ENCODE data around the gene NEIL3. TPM values are rescaled to one million over a fixed set of nuclear protein-coding genes. Genes with fewer than 3 reads are reported as not detected.
A peak's percentile ranks its signal among the peaks of the same experiment; 100 is the strongest.

The NEIL3 gene
- total RNA-seq, 2 experiments from 2014 or later, result 33.7 to 35.2 TPM

DNA sequence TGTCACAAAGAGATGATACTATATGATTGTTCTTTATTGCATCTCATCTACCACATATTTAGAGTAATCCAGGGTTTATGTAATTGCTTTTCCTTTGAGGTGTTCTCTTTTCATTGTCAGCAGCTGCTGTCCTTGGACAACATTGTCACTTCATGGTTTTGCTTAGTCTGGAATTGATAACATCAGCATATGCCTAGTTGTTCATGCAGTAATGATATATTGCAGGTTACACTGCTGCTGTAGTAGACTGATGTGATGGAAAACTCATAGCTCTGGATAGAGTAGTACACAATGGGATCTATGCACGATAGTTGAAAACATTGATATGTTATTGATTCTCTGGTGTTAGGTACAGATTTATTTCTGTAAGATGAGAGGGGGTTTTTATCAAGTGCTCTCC is 13.7 kb downstream of the NEIL3 start:
- no peaks in the 10 kb centered on the region for H3K27me3 Mint-ChIP-seq (ENCODE audit: low read depth)
- POLR2A ChIA-PET, result interaction anchor here (3.0 kb wide), 1 partner anchor 14 kb away, joined by 9 read pairs; the partner anchor contains the start of gene NEIL3
- H3K9me3 Mint-ChIP-seq (ENCODE audit: insufficient read depth), result peaks cover 7% of the 10 kb centered on the region
- peaks cover 87% of the 10 kb centered on the region for H3K36me3 Mint-ChIP-seq (ENCODE audit: low read depth)
- ATAC-seq, result no peak
- H3K4me1 Mint-ChIP-seq (ENCODE audit: low read depth), result peaks cover 57% of the 10 kb centered on the region
- CTCF ChIA-PET, result interaction anchor here (1.1 to 1.6 kb wide), 2 partner anchors 11 to 73 kb away, joined by 3 to 7 read pairs; no protein-coding TSS in a partner anchor
- H3K4me3 Mint-ChIP-seq, result no peak overlapping the region
- no peak overlapping the region for H3K27ac Mint-ChIP-seq
- no peak for DNase-seq

- Mint-ChIP-seq H3K36me3 (ENCODE audit: low read depth) (peaks cover 67% of the 10 kb centered on the region), H3K27ac (no peak overlapping the region), H3K4me3 (no peak overlapping the region), H3K27me3 (ENCODE audit: low read depth) (no peaks in the 10 kb centered on the region), H3K4me1 (ENCODE audit: low read depth) (peaks cover 24% of the 10 kb centered on the region), H3K9me3 (ENCODE audit: insufficient read depth) (peaks cover 27% of the 10 kb centered on the region)
- no peak for DNase-seq
- ATAC-seq, result no peak
- ChIA-PET POLR2A (no interaction called here), CTCF (interaction anchor here (1.2 kb wide), 1 partner anchor 82 kb away, joined by 4 read pairs; no protein-coding TSS in a partner anchor)
Measured at GRCh38 chr4:177332119-177332518, 22.4 kb downstream of the NEIL3 start.

DNA sequence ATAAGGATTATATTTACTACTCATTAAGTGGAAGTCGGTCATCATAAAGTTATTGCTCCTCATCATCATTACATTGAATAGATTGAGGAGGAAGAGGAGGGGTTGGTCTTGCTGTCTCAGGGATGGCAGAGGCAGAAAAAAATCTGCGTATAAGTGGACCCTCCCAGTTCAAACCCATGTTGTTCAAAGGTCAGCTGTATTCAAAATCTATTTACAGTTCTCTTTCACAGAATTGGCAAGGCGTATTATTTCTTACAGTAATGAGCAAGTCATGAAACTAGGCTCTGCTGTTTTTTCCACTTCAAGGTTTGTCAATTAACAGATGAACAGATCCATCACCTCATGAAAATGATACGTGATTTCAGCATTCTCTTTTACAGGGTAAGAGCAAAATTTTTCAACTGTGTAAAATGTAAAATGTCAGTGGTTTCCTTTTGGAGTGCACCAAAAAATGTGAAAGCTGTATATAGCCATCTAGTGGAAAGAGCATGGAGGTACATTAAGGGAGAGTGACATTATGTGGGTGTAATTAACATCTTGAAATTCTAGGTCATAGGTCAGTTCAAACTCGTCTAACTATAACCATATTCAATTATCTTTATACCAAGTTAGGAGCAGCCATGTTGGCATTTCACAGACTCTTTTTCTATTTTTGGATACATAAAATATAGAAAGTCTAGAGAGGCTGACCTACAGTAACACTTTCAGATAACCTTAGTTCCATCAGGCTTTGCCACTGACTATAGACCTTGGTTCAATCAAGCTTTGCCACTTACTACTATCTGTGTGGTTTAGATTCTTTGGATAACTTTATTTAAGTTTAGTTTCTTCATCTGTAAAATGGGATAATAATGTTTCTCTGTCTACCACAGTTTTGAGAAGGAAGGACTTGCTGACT is 30.1 kb downstream of the NEIL3 start:
- ATAC-seq (peak; percentile 84), DNase-seq (no peak)
- H3K4me3 Mint-ChIP-seq, result no peak overlapping the region
- H3K9me3 Mint-ChIP-seq (ENCODE audit: insufficient read depth), result no peaks in the 10 kb centered on the region
- CTCF ChIA-PET, result interaction anchor here (0.7 to 8.4 kb wide), 12 partner anchors 9 to 210 kb away, joined by 3 to 110 read pairs (median 4); no protein-coding TSS in a partner anchor
- POLR2A ChIA-PET, result no interaction called here
- H3K27me3 Mint-ChIP-seq (ENCODE audit: low read depth), result no peaks in the 10 kb centered on the region
- peaks cover 4% of the 10 kb centered on the region for H3K4me1 Mint-ChIP-seq (ENCODE audit: low read depth)
- H3K36me3 Mint-ChIP-seq (ENCODE audit: low read depth), result peaks cover 57% of the 10 kb centered on the region
- no peak overlapping the region for H3K27ac Mint-ChIP-seq

DNA sequence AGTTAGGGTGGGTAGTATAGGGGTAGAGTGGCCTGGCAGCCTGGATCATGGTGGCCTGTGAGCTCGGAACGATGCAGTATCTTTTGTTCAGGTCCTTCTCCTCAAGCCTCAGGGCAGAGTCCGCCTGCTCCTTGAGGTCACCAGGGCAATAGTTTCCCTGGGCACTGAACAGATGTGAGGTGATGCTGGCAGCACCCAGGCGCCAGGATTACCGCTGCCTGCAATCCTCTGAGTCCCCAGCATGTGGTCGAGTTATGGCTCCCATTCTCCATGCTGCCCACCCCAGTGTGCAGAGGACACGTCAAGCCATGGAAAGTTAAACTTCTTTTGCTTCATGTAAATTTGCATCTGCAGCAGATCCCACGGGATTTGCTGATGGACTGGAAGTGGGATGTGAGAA is 38.7 kb downstream of the NEIL3 start:
- no peak overlapping the region for H3K27ac Mint-ChIP-seq
- DNase-seq, result no peak
- peaks cover 3% of the 10 kb centered on the region for H3K4me1 Mint-ChIP-seq (ENCODE audit: low read depth)
- CTCF ChIA-PET, result interaction anchor here (1.6 kb wide), 1 partner anchor 15 kb away, joined by 3 read pairs; no protein-coding TSS in a partner anchor
- no peaks in the 10 kb centered on the region for H3K27me3 Mint-ChIP-seq (ENCODE audit: low read depth)
- H3K36me3 Mint-ChIP-seq (ENCODE audit: low read depth), result peaks cover 62% of the 10 kb centered on the region
- no peak overlapping the region for H3K4me3 Mint-ChIP-seq
- no peaks in the 10 kb centered on the region for H3K9me3 Mint-ChIP-seq (ENCODE audit: insufficient read depth)
- no peak for ATAC-seq
- POLR2A ChIA-PET, result interaction anchor here (0.9 kb wide), 1 partner anchor 38 kb away, joined by 4 read pairs; the partner anchor contains the start of gene NEIL3

DNA sequence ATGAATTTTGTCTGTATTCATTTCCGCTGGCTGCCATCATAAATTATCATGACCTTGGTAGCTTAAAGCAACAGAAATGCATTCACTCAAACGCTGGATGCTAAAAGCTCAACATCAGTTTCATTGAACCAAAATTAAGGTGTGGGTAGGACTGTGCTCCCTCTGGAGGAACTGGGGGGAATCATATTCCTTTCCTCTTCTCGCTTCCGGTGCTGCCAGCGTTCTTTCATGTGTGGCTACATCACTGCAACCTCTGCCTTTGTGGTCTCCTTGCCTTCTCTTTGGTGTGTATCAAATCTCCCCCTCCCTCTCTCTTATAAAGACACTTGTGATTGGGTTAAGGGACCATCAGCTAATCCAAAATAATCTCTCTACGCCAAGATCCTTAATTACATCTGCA is 39.5 kb downstream of the NEIL3 start:
- H3K27me3 Mint-ChIP-seq (ENCODE audit: low read depth), result no peaks in the 10 kb centered on the region
- ChIA-PET POLR2A (no interaction called here), CTCF (interaction anchor here (1.1 to 1.6 kb wide), 2 partner anchors 16 to 99 kb away, joined by 3 read pairs; no protein-coding TSS in a partner anchor)

DNA sequence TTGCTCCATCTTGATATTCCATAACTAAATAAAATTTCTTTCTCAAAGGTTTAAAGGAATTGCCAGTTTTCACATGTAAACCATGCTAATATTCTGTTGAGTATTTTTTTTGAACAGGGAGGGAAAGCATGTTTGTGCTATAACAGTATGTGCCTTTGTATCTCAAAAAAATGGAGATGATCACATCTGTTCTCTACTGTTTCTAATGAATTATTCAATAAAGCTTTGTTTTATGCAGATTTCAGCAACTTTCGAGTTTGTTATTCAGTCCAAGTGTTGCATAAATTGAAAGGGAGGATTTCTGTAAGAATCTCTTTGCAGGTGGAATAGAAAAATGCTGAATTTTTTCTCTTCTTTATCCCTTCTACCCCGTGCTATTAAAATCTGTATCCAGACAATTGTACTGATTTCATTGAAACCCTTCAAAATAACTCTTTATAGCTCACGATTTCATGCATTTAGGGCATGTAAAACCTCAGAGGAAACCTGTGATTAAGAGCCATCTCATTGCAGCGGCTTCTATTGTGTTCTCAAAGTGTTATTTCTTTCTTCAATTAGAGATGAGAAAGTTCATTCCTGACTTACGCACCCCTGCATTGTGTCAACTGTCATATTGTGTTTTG is 42.1 kb downstream of the NEIL3 start:
- Mint-ChIP-seq H3K4me3 (no peak overlapping the region), H3K36me3 (ENCODE audit: low read depth) (peaks cover 55% of the 10 kb centered on the region), H3K4me1 (ENCODE audit: low read depth) (peaks cover 3% of the 10 kb centered on the region), H3K27ac (peak overlapping the region; percentile 49), H3K27me3 (ENCODE audit: low read depth) (no peaks in the 10 kb centered on the region), H3K9me3 (ENCODE audit: insufficient read depth) (no peaks in the 10 kb centered on the region)
- POLR2A ChIA-PET, result no interaction called here
- DNase-seq (no peak), ATAC-seq (no peak)
- CTCF ChIA-PET, result interaction anchor here (0.6 kb wide), 1 partner anchor 39 kb away, joined by 5 read pairs; no protein-coding TSS in a partner anchor

More for the DNA sequence above, 39.5 kb downstream of the NEIL3 start:
- Mint-ChIP-seq H3K9me3 (ENCODE audit: insufficient read depth) (no peaks in the 10 kb centered on the region), H3K27ac (no peak overlapping the region), H3K4me1 (ENCODE audit: low read depth) (peaks cover 3% of the 10 kb centered on the region), H3K4me3 (no peak overlapping the region), H3K36me3 (ENCODE audit: low read depth) (peaks cover 64% of the 10 kb centered on the region)
- ATAC-seq (no peak), DNase-seq (no peak)

DNA sequence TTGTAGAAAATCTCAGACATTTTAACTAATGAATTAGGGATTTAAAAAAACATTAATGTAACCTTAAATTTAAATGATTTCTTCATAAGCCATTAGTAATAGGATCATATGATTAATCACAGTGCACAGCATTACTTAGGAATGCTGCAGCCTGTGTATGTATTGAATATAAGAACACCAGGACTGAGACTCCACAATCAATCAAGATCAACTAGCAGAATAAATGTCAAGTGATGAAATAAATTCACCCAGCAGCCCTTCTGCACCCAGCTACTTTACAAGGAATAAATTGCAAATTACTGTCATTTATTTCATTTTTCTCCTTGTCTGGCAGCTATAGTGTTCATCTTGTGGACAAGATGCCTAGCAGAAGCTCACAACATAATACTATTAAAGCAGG is 46.5 kb downstream of the NEIL3 start:
- DNase-seq, result no peak
- Mint-ChIP-seq H3K36me3 (ENCODE audit: low read depth) (peaks cover 56% of the 10 kb centered on the region), H3K4me1 (ENCODE audit: low read depth) (no peaks in the 10 kb centered on the region), H3K27ac (no peak overlapping the region), H3K4me3 (no peak overlapping the region), H3K27me3 (ENCODE audit: low read depth) (no peaks in the 10 kb centered on the region), H3K9me3 (ENCODE audit: insufficient read depth) (no peaks in the 10 kb centered on the region)
- POLR2A ChIA-PET, result no interaction called here
- CTCF ChIA-PET, result no interaction called here
- no peak for ATAC-seq

GRCh38 chr4:177356921-177357320 is 47.2 kb downstream of the NEIL3 start:
- CTCF ChIA-PET, result no interaction called here
- no peaks in the 10 kb centered on the region for H3K27me3 Mint-ChIP-seq (ENCODE audit: low read depth)

GRCh38 chr4:177367336-177367735 is 57.7 kb downstream of the NEIL3 start:
- peaks cover 41% of the 10 kb centered on the region for H3K36me3 Mint-ChIP-seq (ENCODE audit: low read depth)
- ChIA-PET CTCF (interaction anchor here (1.3 to 1.4 kb wide), 2 partner anchors 9 to 75 kb away, joined by 4 to 5 read pairs; partner anchors contain the start of gene AGA), POLR2A (interaction anchor here (0.8 kb wide), 1 partner anchor 75 kb away, joined by 3 read pairs; the partner anchor contains the start of gene AGA)
- no peak overlapping the region for H3K27ac Mint-ChIP-seq
- no peaks in the 10 kb centered on the region for H3K9me3 Mint-ChIP-seq (ENCODE audit: insufficient read depth)
- ATAC-seq (peak; percentile 91), DNase-seq (peak; percentile 56)
- peaks cover 20% of the 10 kb centered on the region for H3K4me1 Mint-ChIP-seq (ENCODE audit: low read depth)
- H3K27me3 Mint-ChIP-seq (ENCODE audit: low read depth), result no peaks in the 10 kb centered on the region
- no peak overlapping the region for H3K4me3 Mint-ChIP-seq

More at GRCh38 chr4:177356921-177357320, 47.2 kb downstream of the NEIL3 start:
- no peaks in the 10 kb centered on the region for H3K4me1 Mint-ChIP-seq (ENCODE audit: low read depth)
- H3K27ac Mint-ChIP-seq, result no peak overlapping the region
- DNase-seq (no peak), ATAC-seq (no peak)
- H3K4me3 Mint-ChIP-seq, result no peak overlapping the region
- H3K9me3 Mint-ChIP-seq (ENCODE audit: insufficient read depth), result no peaks in the 10 kb centered on the region
- peaks cover 53% of the 10 kb centered on the region for H3K36me3 Mint-ChIP-seq (ENCODE audit: low read depth)
- POLR2A ChIA-PET, result no interaction called here

GRCh38 chr4:177369372-177369771 is 59.7 kb downstream of the NEIL3 start:
- DNase-seq (no peak), ATAC-seq (no peak)
- CTCF ChIA-PET, result no interaction called here
- POLR2A ChIA-PET, result no interaction called here
- Mint-ChIP-seq H3K4me3 (no peak overlapping the region), H3K27ac (no peak overlapping the region), H3K36me3 (ENCODE audit: low read depth) (peaks cover 26% of the 10 kb centered on the region), H3K4me1 (ENCODE audit: low read depth) (peaks cover 20% of the 10 kb centered on the region), H3K9me3 (ENCODE audit: insufficient read depth) (no peaks in the 10 kb centered on the region), H3K27me3 (ENCODE audit: low read depth) (no peaks in the 10 kb centered on the region)

GRCh38 chr4:177371461-177371860 is 61.8 kb downstream of the NEIL3 start:
- H3K4me1 Mint-ChIP-seq (ENCODE audit: low read depth), result peaks cover 15% of the 10 kb centered on the region
- no peaks in the 10 kb centered on the region for H3K9me3 Mint-ChIP-seq (ENCODE audit: insufficient read depth)
- peaks cover 13% of the 10 kb centered on the region for H3K36me3 Mint-ChIP-seq (ENCODE audit: low read depth)
- ChIA-PET POLR2A (no interaction called here), CTCF (no interaction called here)
- peaks cover 2% of the 10 kb centered on the region for H3K27me3 Mint-ChIP-seq (ENCODE audit: low read depth)
- DNase-seq (no peak), ATAC-seq (no peak)
- H3K4me3 Mint-ChIP-seq, result no peak overlapping the region
- no peak overlapping the region for H3K27ac Mint-ChIP-seq

- POLR2A ChIA-PET, result no interaction called here
Measured at GRCh38 chr4:177374966-177375365, 65.3 kb downstream of the NEIL3 start.

More at GRCh38 chr4:177374966-177375365, 65.3 kb downstream of the NEIL3 start:
- ATAC-seq (no peak), DNase-seq (no peak)
- no peaks in the 10 kb centered on the region for H3K4me1 Mint-ChIP-seq (ENCODE audit: low read depth)
- peaks cover 13% of the 10 kb centered on the region for H3K36me3 Mint-ChIP-seq (ENCODE audit: low read depth)
- H3K27ac Mint-ChIP-seq, result no peak overlapping the region
- no peaks in the 10 kb centered on the region for H3K9me3 Mint-ChIP-seq (ENCODE audit: insufficient read depth)
- H3K27me3 Mint-ChIP-seq (ENCODE audit: low read depth), result peaks cover 15% of the 10 kb centered on the region
- no peak overlapping the region for H3K4me3 Mint-ChIP-seq
- CTCF ChIA-PET, result interaction anchor here (1.1 kb wide), 1 partner anchor 35 kb away, joined by 3 read pairs; no protein-coding TSS in a partner anchor
